ENCODE results near the gene TMPO.

TMPO gene

GRCh38 chr12:98516111-98516873 lies 902 bp downstream of the TMPO start:
- peak; percentile 87 for TF ChIP-seq CTCF (conservative IDR thresholded peaks at IDR 0.05)
- peak overlapping the region; percentile 97 for H3K27ac ChIP-seq

- TF ChIP-seq CTCF (conservative IDR thresholded peaks at IDR 0.05), result no peak
Measured at GRCh38 chr12:98519257-98519907, 4.0 kb downstream of the TMPO start.

GRCh38 chr12:98530068-98530467 lies 14.7 kb downstream of the TMPO start:
- no peak for TF ChIP-seq CTCF (conservative IDR thresholded peaks at IDR 0.05)
- 0 out of 2 replicates have a peak overlapping the region, but pooled peaks have one; percentile 2 for H3K27ac ChIP-seq

More at GRCh38 chr12:98519257-98519907, 4.0 kb downstream of the TMPO start:
- peak overlapping the region; percentile 71; the same call in 1 of the 2 replicates for H3K27ac ChIP-seq

GRCh38 chr12:98532687-98533304 lies 17.4 kb downstream of the TMPO start:
- peak; percentile 88 for TF ChIP-seq CTCF (conservative IDR thresholded peaks at IDR 0.05)

GRCh38 chr12:98533723-98534251 lies 18.4 kb downstream of the TMPO start:
- no peak overlapping the region for H3K27ac ChIP-seq
- no peak for TF ChIP-seq CTCF (conservative IDR thresholded peaks at IDR 0.05)

More at GRCh38 chr12:98532687-98533304, 17.4 kb downstream of the TMPO start:
- H3K27ac ChIP-seq, result no peak overlapping the region

- no peak for TF ChIP-seq CTCF (conservative IDR thresholded peaks at IDR 0.05)
- no peak overlapping the region for H3K27ac ChIP-seq
Measured at GRCh38 chr12:98538031-98538430, 22.6 kb downstream of the TMPO start.

- no peak for TF ChIP-seq CTCF (conservative IDR thresholded peaks at IDR 0.05)
Measured at GRCh38 chr12:98543701-98544100, 28.3 kb downstream of the TMPO start.

More at GRCh38 chr12:98543701-98544100, 28.3 kb downstream of the TMPO start:
- no peak overlapping the region for H3K27ac ChIP-seq

Measured in VCaP (cell line).